Measurements from ENCODE around the gene SGMS2.

DNA sequence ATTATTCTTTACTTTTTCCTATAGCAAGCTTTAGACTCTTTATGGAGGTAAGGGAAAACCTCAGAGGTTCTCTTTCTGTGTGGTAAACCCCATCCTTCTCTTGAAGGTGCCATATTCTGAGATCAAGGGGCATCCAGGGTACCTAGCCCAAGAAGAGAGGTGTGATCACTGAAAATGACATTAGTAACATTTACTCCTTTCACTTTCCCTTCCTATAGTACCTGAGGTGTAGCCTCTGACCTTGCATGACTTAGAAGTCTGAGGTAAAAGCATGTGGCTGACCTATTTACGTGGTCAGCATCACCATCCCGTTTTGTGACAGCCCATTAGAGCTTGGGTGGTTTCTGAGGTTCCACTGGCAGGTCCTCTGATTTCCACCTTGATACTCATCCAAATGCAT, 25.7 kb downstream of the SGMS2 start:
- no peak for TF ChIP-seq FOXK2 (IDR thresholded peaks at IDR 0.05)
- TF ChIP-seq L3MBTL2 (conservative IDR thresholded peaks at IDR 0.05), result no peak
- TF ChIP-seq FOXM1 (IDR thresholded peaks at IDR 0.05; ENCODE audit: borderline replicate concordance), result no peak
- no peak for TF ChIP-seq HDGF (IDR thresholded peaks at IDR 0.05; ENCODE audit: borderline replicate concordance)
- TF ChIP-seq, protein P1, sequence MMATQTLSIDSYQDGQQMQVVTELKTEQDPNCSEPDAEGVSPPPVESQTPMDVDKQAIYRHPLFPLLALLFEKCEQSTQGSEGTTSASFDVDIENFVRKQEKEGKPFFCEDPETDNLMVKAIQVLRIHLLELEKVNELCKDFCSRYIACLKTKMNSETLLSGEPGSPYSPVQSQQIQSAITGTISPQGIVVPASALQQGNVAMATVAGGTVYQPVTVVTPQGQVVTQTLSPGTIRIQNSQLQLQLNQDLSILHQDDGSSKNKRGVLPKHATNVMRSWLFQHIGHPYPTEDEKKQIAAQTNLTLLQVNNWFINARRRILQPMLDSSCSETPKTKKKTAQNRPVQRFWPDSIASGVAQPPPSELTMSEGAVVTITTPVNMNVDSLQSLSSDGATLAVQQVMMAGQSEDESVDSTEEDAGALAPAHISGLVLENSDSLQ (IDR thresholded peaks at IDR 0.05), result no peak
- TF ChIP-seq SUZ12 (IDR thresholded peaks at IDR 0.05), result no peak
- no peak for TF ChIP-seq FOXA1 (IDR thresholded peaks at IDR 0.05)
- TF ChIP-seq BHLHE40 (IDR thresholded peaks at IDR 0.05; ENCODE audit: borderline replicate concordance), result no peak
- no peak for TF ChIP-seq ZNF384 (IDR thresholded peaks at IDR 0.05)
- TF ChIP-seq SP1 (IDR thresholded peaks at IDR 0.05), result no peak
- no peak for TF ChIP-seq TARDBP (IDR thresholded peaks at IDR 0.05)
- TF ChIP-seq CTBP1 (IDR thresholded peaks at IDR 0.05; ENCODE audit: borderline replicate concordance), result no peak

Data from HEK293T (cell line).